Fibroblast of skin of right biceps (primary cell): ENCODE measurements around the gene NOTUM.
"Not testable (repeated sequence)": the region's sequence is repeated elsewhere in the genome, so short reads cannot be mapped to it uniquely, and the experiment has no call there.

Source experiments
- DNase-seq: peaks from one replicate; pipeline ENCODE4 v3.0.0-alpha.2; 2013

NOTUM gene

DNA sequence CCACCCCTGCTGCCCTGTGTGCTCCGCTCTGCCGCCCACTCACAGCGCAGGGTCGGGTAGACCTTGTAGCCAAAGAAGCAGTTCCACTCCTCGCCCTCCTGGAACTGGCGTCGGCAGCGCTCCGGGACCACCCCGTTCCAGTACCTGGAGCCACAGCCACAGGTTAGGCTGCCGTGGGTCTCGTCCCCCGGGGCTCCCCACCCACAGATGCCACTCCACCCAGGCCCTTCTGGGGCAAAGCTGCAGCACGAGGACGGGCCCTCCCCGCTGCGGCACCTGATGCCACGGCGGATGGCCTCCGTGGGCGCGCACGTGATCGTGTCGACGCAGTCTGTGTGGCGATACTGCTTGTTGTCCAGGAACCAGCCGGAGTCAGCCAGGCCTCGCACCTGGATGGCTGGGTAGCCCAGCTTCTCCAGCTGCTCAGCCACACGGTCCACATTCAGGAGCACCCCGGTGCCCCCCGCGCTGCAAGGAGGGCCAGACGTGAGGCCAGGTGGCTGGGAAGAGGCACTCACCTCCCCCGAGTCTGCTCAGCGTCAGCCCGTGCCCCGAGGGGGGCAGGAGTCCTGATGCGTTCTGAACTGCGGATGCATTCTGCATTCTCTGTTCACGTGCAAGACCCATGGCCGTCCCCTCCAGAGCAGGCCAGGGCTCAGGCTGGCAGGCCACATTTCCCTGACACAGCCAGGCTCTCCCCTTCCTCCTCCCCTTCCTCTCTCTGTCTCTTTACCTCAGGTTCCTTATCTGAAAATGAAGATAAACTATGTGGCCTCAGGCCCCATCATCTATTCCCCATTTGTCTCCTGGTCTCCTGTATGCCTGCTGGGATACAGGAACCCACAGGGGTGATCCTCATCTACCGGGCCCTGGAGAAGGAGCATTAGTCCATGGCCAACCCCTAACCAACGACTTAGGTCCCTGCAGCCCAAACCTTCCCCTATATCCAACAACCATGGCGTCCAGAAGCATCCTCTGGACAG is 4.1 kb downstream of the NOTUM start:
- DNase-seq: no peak

DNA sequence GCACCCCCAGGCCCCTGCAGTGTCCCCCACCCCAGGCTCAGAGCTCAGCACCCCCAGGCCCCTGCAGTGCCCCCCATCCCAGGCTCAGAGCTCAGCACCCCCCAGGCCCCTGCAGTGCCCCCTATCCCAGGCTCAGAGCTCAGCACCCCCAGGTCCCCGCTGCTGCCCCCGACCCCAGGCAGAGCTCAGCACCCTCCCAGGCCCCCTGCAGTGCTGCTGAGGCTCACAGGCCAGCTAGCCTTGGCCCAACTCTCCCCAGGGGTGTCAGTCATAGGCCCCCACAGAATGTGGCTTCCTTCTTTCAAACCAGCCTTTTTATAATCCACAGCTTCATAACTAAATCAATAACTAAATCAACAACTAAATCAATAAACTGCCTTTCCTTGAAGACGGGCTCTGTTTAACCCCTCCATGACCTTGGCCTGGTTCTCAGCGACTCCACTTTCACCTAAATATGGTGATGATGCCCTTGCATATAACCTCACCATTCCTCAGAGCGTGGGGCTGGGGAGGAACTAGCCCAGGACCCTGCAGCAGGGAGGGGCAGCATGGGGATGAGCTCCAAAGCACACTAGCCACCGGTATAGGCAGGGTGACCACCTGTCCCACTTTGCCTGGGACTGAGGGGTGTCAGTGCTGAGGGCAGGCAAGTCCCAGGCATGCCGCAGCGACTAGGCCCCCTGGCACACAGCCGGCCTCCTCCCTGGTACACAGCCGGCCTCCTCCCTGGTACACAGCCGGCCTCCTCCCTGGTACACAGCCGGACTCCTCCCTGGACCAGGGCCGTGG is 5.0 kb downstream of the NOTUM start:
- no peak for DNase-seq

DNA sequence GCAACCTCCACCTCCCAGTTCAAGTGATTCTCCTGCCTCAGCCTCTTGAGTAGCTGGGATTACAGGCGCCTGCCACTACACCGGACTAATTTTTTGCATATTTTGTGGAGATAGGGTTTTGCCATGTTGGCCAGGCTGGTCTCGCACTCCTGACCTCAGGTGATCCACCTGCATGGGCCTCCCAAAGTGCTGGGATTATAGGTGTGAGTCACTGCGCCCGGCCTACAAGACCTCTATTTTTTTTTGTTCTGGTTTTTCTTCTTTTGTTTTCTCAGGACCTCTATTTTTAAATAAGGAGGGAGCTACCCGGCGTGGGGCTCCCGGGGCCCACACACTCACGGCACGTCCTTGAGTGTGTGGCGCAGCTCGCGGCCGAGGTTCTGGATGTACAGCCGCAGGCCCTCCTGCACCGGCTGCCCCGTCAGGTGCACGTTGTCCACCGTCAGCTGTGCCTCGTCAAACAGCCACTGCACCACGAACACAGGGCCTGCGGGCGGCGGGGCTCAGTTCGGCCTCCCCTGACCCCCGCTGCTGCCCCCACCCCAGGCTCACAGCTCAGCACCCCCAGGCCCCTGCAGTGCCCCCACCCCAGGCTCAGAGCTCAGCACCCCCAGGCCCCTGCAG is 5.8 kb downstream of the NOTUM start:
- DNase-seq: no peak

DNA sequence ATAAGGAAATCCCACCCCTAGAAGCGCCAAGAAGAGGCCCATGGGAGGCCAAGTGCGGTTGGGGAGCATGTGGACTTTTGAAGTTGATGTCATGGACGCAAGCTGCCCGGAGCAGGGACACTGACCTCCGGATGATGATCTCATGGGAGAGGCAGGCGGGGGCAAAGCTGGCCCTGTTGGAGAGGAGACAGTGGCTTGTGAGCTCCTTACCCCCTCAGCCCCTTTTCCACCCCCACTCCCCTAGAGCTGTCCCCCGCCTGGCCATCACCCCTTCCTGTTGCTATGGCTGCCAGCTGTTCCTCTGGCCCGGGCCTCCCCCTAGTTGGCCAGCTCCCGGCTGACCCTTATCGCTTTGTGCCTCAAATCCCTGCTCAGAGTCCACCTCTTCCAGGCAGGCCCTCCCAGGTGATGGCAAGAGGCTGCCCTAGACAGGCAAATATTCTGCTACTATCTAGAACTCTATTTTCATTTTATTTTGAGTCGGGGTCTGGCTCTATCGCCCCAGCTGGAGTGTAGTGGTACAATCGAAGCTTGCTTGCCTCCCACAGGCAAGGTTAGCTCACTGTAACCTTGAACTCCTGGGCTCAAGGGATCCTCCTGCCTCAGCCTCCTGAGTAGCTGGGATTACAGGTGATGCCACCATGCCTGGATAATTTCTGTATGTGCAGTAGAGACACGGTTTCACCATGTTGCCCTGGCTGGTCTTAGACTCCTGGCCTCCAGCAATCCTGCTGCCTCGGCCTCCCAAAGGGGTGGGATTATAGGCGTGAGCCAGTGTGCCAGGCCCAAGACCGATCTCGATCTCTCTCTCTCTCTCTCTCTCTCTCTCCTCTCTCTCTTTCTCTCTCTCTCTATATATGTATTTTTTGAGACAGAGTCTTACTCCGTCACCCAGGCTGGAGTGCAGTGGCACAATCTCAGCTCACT is 6.6 kb downstream of the NOTUM start:
- no peak for DNase-seq

DNA sequence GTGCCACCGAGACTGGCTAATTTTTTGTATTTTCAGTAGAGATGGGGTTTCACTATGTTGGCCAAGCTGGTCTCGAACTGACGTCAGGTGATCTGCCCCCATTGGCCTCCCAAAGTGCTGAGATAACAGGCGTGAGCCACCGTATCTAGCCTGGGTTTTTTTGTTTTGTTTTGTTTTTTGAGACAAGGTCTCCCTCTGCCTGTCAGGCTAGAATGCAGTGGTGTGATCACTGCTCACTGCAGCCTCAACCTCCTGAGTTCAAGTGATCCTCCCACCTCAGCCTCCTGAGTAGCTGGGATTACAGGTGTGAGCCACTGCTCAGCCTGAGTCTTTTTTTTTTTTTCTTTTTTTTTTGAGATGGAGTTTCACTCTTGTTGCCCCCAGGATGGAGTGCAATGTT is 7.5 kb downstream of the NOTUM start:
- DNase-seq: not testable (repeated sequence)

DNA sequence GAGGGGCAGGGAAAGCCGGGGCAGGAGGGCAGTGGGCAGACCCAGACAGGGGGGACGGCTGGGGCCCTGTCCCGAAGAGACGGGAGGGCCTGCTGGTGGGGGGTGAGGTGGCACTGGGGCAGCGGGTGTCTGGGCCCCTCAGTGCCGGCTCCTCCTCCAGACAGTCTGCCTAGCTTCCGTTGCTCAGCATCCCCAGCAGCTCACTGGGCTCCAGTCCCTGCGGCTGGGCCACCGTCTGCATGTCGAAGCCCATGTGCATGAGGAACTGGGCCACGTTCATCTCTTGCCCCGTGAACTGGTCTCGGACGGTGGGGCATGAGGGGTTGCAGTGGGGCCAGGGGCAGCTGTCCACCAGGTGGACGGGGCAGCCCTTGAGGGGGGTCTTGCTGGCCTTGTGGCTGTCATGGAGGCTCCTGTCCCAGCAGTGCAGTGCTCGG is 8.2 kb downstream of the NOTUM start:
- no peak for DNase-seq

DNA sequence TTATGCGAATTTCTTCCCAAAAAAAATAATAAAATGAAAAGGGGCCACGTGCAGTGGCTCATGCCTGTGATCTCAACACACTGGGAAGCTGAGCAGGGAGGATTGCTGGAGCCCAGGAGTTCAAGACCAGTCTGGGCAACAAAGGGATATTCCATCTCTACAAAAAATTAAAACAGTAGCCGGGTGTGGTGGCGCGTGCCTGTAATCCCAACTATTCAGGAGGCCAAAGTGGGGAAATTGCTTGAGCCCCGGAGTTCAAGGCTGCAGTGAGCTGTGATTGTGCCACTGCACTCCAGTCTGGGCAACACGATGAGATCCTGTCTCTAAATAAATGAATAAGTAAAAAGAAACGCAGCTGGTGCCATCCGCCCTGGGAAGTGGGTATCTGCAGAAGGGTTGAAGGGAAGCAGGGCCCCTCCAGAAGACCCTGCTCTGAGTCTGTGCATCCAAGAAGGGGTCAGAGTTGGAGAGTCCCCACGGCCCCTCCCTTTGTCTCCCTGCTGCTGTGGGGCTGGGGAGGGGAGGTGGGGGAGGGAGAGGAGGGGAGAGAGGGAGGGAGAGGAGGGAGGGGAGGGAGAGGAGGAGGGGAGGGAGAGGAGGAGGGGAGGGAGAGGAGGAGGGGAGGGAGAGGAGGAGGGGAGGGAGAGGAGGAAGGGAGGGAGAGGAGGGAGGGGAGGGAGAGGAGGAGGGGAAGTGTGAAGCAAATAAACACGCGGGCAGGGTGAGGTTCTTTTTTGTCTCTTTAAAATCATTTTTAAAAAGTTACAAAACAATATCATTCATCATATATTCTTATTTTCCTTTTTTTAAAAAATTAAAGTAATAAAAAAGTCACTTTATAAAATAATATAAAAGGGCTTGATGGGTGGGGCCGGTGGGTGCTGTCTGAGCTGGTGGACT is 9.0 kb downstream of the NOTUM start:
- no peak for DNase-seq

DNA sequence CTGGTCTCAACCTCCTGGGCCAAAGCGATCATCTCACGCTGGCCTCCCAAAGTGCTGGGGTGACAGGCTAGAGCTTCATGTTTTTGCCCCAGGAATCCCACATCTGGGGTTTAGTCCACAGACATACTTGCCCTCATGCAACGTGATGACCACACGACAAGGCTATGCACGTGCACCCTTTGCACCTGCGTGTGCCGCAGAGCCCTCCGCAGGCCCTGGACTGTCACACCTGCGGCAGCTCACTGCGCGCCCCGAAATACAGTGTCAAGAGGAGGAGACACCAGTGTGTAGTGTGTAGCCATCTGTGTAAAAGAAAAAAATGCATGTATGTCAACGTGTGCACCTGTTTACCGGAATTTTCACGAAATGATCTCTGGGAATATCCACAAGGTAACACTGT is 10.5 kb downstream of the NOTUM start:
- DNase-seq: no peak

DNA sequence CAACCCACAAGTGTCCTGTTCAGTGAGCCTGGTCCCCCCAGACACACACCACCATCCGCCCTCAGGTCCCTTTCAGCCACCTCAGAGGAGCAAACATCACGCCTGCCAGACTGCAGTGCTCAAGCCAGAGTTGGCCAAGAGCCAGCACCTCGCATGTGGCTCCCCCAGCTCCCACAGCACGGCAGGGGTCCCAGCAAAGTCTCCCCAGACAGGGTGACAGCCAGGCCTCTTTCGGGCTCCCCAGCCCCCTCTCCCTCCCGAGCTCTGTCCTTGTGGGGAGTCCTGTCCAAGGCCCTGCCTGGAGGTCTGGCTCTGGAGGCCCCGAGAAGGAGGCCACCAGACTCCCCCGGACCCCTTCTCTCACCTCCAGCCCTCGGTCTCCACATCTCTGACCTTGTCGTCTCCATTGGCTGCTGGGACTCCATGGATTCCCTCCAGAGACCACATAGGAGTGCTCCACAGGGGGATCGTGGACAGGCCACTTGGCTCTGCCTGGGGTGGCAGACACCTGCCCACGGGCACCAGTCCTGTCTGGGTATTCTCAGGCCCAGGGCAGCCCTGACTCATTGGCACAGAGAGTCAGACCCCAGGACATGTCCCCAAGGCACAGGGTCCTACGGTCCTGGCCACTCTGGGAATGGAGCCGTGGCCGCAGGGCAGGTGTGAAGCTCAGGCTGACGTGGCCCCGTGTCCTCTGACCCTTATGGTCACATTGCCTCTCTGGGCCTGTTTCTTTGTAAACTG is 12.2 kb downstream of the NOTUM start:
- no peak for DNase-seq

DNA sequence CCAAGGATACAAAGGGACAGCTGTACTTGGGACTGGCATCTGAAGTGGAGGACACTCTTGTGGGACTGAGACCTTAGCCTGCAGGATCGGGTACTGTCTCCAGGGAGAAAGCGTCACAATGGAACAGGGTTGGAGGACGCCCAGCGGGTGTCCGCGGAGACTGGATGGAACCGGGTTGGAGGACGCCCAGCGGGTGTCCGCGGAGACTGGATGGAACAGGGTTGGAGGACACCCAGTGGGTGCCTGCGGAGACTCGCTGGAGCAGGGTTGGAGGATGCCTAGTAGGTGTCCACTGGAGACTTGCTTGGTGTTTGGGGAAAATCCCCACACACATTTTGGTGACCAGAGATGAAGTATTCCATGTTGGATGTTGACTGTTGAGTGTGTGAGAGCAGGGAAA is 13.8 kb downstream of the NOTUM start, which contains the start of gene MYADML2:
Gene MYADML2, minus strand, starts transcription at position 45 of the 400 bp plus-strand sequence. CDS start 5,492 bp downstream, outside the sequence.
- DNase-seq: no peak

DNA sequence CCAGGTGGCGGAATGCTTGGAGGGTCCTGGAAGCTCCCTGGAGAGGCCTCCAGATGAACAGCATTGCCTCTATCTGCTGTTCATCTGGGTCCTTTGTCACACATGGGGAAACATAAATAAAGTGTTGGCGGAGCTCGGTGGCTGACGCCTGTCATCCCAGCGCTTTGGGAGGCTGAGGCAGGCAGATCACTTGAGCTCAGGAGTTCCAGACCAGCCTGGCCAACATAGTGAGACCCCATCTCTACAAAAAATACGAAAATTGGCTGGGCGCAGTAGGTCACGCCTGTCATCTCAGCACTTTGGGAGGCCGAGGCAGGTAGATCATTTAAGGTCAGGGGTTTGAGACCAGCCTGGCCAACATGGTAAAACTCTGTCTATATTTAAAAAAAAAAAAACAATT is 16.1 kb downstream of the NOTUM start:
- DNase-seq: no peak

DNA sequence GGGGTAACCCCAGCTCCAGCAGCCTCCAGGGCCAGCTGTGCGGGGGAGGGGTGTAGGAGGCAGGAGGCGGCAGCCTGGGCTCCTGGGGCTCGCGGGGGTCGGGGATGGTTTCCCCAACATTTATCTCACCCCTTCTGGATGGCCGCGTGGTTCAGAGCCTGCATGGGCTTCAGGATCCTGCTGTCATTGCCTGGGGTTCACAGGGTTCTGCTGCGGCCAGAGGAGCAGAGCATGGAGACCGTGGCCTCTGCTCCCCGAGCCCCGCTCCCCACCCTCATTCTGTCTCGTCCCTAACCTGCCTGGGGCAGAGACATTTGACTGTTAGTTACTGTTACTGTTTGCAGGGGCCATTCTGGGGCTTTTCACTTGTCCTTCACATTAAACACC is 18.8 kb downstream of the NOTUM start:
- DNase-seq: no peak

DNA sequence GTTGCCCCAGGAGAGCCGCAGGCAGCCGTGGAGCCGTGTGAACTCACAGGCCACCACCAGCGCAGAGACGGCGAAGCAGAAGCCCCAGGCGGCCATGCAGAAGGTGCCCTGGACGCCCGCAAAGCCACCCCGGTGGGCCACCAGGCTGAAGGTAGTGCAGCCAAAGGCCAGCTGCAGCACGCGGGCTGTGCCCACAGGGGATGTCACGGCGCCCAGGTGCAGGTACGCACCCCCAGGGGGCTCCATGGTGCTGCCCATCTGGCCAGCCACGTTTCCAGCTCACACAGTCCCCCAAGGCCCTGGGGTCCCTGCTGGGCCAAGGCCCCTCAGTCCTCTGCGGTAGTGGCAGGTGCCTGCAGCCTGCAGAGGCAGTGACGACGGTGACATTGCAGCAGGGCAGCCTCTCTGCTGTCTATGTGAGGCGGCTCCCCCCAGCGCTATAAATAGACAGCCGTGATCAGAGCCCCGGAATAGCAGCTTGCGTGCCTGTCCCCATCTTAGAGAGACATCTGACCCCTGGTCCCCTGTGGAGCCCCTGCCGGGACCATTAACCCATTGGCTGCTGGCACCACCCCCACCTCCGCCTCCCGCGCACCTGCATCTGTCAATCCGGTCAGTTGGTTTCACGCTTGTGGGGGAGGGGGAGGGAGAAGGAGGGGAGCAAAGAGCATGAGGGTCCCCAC is 19.4 kb downstream of the NOTUM start:
- no peak for DNase-seq

DNA sequence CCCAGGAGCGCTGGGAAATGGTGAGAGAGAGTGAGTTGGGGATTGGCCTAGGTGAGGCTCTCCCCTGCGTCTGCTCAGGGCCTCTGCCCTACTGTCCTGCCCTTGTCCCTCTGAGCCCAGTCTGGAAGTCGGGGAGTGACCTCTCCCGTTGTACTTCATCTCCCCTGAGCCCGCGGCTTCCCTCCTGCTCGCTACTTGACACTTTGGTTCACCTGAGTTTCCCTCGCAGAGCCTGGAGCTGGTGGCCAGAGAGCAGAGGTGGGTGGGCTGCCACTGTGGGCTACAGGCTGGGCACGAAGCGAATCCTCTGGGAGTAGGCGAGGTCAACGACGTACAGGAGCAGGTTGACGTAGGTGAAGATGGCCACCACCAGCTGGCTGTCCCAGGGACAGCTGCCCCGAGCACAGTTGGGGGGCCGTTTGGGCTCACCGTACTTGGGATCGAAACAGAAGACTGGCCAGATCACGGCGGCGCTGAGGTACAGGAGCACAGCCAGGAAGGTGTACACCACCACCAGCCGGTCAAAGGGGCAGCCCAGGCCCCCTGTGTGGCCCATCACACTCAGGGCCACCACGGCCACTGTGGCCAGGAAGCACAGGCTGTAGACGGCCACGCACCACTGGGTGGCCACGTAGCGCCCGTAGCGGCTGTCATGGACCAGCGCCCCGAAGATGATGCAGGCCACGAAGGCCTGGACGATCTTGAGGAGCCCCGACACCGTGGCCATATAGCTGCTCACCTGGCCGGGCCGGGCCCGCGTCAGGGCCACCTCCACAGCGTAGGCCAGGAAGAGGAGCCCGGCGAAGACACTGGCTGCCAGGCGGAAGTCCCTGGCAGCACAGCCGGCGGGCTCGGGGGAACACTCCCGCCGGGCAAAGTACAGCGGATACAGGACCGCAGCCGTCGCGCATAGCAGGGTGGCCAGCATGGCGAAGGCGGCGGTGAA is 20.2 kb downstream of the NOTUM start:
- no peak for DNase-seq

DNA sequence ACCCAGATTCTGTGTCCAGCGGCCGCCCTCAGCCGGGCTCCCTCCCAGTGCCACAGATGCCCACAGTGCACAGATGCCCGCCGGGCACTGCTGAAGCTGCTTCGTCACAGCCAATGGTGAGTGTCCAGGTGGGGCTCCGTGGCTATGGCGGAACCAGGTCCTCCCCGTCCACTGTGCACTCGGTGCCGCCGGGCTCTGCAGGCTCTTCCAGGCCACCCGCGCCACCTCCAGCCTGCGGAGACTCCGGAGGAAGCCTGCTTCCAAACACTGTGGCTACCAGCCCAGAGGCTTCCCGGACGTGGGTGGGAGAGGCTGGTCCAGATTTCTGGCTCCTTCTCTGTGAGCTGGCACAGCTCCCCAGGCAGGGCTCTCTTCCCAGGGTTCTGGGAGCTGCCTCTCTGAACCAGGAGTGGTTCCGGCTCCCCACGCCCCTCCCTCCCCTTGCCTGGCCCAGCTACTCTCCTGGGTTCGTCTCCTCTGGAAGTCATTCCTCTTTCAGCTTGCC is 21.1 kb downstream of the NOTUM start:
- no peak for DNase-seq

DNA sequence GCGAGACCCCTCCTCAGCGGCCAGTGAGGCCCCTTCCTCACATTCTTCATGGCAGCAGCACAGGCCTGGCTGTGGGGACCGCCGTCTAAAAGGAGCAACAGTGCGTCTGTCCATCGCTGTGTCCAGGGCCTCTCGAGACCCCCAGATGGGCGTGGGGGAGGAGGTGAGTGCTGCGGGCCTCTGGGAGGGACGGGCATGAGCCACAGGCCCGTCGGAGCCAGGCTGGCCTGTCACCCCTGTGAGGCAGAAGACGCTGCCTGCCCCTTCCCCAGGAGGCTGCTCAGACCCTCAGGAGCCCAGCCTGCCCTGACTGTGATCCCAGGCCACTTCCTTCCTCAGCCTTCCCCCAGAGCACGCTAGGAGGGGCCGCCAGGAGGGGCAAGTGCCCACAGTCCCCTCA is 21.8 kb downstream of the NOTUM start:
- DNase-seq: no peak

DNA sequence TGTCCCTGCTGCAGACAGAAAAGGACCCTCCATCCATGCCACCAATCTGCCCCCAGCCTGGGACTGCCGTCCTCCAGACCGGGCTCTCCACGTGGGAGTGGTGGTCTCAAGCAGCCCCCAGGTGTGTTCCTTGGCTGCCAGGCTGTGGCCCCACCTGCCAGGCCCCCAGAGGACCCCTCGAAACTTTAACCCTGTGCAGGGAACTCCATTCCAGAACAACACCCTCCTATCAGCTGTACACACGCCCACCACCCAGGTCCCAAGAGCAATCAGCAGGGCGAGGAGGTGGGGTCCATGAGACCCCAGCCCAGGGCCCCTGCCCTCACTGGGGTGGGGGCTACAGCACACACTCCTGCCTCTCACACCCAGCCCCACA is 25.3 kb downstream of the NOTUM start:
- DNase-seq: no peak
